ENCODE data around the gene BANK1.
"Not testable (repeated sequence)": the region's sequence is repeated elsewhere in the genome, so short reads cannot be mapped to it uniquely, and the experiment has no call there.

The BANK1 gene

DNA sequence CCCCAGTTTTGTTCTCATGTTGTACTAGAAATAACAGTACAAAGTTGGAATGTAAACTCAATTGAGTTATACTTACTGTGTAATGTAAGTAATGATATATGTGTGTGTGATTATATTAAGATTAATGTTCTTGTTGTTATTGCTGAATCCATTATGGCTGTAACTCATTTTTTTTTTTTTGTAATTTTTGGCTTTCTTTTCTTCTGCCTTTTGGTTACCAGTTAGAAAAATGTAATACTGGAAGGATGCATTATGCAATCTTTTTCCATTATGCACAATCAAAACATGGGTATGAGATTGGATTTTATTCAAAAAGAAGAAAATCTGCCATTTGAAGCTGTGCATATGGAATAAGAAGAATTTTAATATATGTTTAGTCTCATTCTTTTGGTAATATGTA lies 34.0 kb downstream of the BANK1 start:
- DNase-seq: no peak

GRCh38 chr4:101825953-101826352 lies 35.4 kb downstream of the BANK1 start:
- DNase-seq: no peak

DNA sequence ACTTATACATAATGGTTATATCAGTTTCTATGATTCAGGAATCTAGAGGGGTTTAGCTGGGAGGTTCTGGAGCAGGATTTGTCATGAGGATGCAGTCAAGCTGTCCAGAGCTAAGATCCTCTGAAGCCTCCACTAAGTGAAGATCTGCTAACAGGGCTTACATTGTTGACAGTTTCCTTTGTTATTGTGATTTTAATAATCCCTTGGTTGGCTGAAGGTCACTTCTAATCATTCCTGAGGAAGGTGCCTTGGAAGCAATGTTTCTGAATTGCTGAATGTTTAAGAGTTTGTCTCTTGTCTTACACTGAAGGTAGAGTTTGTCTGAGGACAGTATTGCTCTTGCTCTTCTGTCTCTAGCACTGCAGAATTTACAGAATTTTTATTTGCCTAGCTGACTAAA lies 41.3 kb downstream of the BANK1 start:
- no peak for DNase-seq

GRCh38 chr4:101833480-101833879 lies 43.0 kb downstream of the BANK1 start:
- no peak for DNase-seq

DNA sequence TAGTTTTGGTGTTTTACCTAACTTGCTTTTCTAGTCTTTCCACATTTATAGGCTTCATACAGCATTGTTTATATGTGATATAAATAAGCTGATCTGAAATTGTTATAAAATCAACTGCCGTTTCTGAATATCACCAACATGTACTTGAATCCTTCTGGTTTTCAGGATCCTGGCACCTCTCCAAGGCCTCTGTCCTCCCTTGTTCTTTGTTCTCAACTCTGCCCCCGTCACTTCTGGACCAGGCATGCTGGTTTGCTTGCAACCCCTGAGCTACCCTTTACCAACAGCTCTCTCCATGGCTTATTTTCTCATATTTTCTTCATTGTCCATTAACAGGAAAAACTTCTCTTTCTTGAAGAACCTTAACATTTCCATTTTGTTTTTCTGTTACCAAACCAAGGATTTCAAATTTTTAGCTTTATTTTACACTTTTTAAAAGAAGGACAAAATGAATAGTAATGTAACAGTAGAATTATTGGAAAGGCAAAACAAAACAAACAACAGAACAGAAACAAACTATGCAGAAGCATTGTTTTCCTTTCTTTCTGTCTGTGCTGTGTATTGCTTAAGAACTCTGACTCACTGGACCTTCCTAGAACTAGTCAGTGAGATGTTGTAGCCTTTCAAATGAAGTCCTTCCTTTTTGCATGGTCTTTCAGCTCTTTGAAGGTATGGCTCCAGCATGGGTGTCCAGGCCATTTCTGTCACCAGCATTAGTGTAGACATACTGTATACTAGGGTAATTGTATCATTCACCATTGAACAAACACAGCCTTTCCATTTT lies 44.8 kb downstream of the BANK1 start:
- DNase-seq: no peak

- peak; percentile 14 for DNase-seq
Observed at GRCh38 chr4:101843054-101843453, 52.5 kb downstream of the BANK1 start.

DNA sequence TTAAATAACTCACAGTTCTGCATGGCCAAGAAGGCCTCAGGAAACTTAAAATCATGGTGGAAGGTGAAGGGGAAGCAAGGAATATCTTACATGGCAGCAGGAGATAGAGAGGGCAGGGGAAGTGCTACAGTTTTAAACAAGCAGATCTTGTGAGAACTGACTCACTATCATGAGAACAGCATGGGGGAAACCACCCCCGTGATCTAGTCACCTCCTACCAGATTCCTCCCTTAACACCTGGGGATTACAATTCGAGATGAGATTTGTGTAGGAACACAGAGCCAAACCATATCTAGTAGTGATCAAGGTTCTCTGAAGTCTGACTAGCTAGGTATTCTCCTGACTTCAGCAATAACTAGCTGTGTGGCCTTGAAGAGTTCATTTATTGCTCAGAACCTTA lies 56.0 kb downstream of the BANK1 start:
- DNase-seq: no peak

GRCh38 chr4:101850698-101851097 lies 60.2 kb downstream of the BANK1 start:
- no peak for DNase-seq

- no peak for DNase-seq
Observed at GRCh38 chr4:101851672-101852071, 61.1 kb downstream of the BANK1 start.

GRCh38 chr4:101853028-101853427 lies 62.5 kb downstream of the BANK1 start:
- no peak for DNase-seq

- DNase-seq: no peak
Observed at GRCh38 chr4:101853691-101854090, 63.2 kb downstream of the BANK1 start.

GRCh38 chr4:101855239-101855638 lies 64.7 kb downstream of the BANK1 start:
- DNase-seq: no peak

DNA sequence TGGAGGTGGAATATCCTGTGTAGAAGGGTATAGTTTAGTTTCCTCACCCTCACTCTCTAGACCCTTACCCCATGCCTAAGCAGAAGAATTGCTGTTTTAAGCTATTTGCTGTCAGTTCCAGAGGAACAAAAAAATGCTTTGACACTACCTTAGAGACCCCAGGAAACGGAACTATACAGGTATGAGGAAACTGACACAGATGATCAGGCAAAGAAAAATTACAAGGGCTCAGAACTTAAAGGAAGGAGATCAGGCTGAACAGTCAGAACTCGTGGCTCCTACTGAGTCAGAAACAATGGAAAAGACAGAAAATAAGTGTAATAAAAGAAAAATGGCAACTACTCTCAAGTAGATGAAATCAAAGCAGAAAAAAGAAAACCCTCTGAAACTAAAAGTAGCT lies 65.6 kb downstream of the BANK1 start:
- no peak for DNase-seq

- DNase-seq: no peak
Observed at GRCh38 chr4:101857176-101857575, 66.6 kb downstream of the BANK1 start.

DNA sequence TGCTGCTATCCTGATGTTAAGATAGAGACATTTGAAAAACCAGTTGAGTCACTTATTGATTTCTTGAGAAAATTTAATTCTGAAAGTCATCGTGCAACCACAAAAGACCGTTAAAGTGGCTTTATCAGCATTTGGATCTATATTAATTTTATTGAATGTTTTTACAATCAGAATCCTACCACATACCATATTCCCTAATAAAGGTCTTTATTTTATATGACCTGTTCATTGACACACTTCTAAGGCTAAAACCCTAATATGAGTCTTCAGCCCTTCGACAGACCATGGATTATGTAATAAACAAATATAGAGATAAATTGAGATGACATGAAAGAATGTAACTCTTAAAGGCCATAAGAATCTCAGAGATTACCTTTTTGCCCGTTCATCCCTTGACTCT lies 68.1 kb downstream of the BANK1 start:
- no peak for DNase-seq

- no peak for DNase-seq
Observed at GRCh38 chr4:101862595-101862994, 72.1 kb downstream of the BANK1 start.

DNA sequence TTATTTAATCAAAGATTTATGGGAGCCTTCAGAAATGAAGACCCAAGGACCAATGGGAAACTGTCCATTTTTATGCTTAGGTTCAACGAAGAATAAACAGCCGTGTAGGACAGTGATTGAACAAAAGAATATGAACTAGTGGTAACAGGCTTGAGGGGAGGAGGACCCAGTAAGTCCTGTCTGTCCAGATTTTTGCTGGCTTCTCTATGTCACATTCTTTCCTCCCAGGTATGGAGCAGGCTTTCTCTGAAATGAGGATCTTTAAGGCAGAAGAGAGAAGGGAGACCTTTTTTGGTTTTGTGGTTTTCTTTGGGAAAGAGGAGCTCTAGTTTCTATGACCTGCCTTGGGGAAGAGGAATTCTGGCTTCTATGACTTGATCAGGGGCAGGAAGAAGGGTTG lies 74.1 kb downstream of the BANK1 start:
- no peak for DNase-seq

DNA sequence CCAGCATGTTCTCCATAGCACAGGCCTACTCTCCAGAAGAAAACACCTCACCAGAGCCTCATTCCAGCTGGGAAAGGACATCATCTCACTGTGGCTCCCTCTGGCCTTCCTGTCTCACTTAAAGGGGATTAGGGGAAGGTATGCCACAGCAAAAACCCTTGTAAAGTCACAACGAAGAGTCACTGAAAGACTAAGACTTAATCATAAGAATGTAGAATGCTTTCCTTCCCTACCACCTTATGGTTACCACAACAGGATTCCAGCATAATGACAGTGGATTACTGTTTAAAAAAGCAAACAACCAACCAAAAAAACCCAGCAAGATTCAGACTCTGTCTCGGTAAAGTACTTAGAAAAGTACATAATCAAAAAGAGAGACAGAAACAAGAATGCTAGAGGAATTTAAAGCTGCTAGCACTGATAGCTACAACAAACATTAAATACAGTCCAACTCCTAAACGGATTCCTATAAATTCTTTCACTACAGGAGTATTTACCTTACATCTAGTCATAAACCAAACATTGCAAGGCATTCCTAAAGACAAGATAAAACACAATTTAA lies 75.1 kb downstream of the BANK1 start:
- DNase-seq: no peak

GRCh38 chr4:101870874-101871273 lies 80.3 kb downstream of the BANK1 start:
- DNase-seq: peak; percentile 1

DNA sequence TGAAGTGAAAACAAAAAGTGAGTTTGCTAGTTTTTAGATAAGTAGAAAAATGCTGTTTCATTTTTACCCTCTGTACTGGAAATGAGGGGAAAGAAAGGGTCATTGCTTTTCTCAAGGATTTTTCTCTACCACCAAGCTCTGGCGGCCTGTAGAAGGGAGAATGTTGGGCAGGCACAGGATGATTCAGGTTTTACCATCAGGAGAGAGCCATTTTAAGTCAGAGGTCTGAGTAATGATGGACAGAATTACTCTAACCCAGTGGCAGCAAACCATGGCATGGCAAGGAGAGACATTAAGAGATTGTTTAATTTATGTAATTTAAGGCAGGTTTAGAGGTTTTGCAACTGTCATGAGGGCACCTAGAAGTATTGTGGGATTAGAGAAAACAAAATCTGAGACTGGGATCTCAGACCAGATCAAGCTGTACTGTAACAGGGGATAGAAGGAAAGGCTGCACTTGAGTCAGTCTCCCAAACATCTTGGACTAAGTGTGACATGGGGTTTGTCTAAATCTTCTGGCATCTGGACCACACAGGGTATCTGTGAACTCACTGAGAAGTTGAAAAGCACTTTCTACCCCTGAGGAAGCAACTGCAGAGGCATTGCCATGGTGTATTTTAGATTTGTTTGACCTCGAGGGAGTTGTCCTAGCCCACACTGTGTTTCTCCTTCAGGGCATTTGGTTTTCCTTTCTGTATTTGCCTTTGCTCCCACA lies 81.6 kb downstream of the BANK1 start:
- no peak for DNase-seq

GRCh38 chr4:101885574-101885973 lies 95.0 kb downstream of the BANK1 start:
- DNase-seq: peak; percentile 38

DNA sequence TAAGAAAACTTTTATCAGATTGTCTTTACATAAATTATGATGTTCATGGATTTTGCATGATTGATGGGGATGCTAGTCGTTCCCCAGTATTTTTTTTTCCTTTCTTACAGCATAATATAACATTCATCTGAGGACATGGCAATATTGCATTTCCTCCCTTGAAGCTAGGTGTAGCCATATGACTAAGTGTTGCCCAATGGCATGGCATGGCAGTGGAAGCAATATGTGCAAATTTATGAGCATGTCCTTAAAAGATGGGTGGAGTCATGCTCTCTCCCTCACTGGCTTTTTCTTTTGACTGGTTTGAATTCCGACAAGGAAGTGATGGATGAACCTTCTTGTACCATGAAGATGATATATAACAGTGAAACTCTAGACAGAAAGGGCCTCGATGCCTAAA lies 96.3 kb downstream of the BANK1 start:
- no peak for DNase-seq

DNA sequence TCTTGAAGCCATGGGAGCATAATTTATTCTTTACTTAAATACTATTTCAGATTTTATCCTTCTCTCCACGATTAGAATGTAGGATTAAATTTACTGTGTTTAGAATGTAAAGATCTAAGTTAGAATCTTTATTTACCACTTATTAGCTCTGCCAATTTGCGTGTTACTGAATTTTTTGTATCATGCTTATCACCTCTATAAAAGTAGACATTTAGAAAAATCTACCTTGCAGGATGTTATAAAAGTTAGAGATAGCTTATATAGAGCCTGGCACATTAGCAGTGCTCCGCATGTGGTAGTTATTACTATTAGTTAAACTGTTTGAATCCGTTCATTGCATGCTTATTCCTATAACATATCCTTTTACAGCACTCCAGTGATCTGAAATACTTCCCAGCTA lies 97.9 kb downstream of the BANK1 start:
- no peak for DNase-seq

DNA sequence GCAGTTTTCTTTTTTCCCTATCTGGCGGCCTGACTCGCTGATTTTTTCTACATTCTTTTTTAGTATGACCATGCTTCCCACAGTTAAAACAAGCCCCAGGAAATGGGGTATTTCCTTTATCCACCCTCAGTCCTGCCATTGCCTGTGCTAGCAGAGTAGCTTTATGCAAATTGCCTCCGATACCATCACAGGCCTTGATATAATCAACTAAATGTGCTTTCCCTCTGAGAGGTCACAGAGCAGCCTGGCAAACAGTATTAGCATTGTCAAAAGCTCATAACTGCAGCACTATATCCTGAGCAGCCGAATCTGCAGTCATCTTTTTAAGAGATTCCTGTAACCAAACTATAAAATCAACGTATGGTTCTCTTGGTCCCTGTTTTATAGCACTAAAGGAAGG lies 115.0 kb downstream of the BANK1 start:
- DNase-seq: not testable (repeated sequence)
